ENCODE measurements around the gene CSNK1E. TPM values are rescaled to one million over a fixed set of nuclear protein-coding genes. Genes with fewer than 3 reads are reported as not detected.

CSNK1E gene
- total and polyA plus RNA-seq, 10 of the 15 experiments (the other 5 are each of a cell fraction or from before 2014, with no cell fraction given) = 5.9 to 107 (median 64.9) TPM

DNA sequence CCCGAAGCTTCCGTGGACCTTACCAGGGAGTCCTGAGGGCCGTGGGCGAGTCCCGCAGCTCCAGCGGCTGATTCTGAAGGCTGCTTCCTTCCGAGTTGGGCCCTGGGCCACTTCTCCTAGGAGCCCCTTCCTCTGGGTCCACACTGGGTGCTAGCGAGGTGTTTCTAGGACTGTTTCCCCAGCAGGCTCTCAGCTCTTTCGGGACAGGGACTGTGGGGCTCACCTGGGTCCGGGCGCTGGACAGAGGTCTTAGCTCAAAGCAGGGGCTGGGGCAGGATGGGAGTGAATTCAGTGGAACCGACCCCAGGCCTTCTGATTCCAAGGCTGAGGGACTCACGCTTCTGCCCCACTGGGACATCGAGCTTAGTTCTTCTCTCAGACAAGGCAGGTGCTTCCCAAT is 29.3 kb upstream of the CSNK1E start:
- ChIA-PET SMC1A (ENCODE audit: uncharacterized antibody, unreplicated experiment) (no interaction called here), RAD21 (ENCODE audit: unreplicated experiment) (interaction anchor here (1.2 to 2.0 kb wide), 2 partner anchors 292 to 294 kb away, joined by 3 to 7 read pairs; no protein-coding TSS in a partner anchor), POLR2A (no interaction called here), CTCF (interaction anchor here (0.5 to 1.2 kb wide), 2 partner anchors 40 to 1393 kb away, joined by 3 read pairs; no protein-coding TSS in a partner anchor)
- no peak for ATAC-seq
- H3K4me1 ChIP-seq (ENCODE audit: control insufficient read depth, insufficient read depth, low read length) = no peaks in the 10 kb centered on the region
- in situ Hi-C loops (cut with MboI) = no loop called here
- WGBS (ENCODE audit: insufficient coverage, insufficient replicate concordance, low lambda C conversion rate, missing lambda C conversion rate) = 78% methylated on average over 14 of the region's 14 CpGs
- no peak overlapping the region for H3K4me2 ChIP-seq (ENCODE audit: control insufficient read depth, insufficient read depth)
- no peak for DNase-seq (ENCODE audit: low read depth, low spot score)
- H3K27ac ChIP-seq (ENCODE audit: control insufficient read depth, insufficient read depth) = no peak overlapping the region
- intact Hi-C loops (cut with micrococcal nuclease; ENCODE audit: unreplicated experiment) = no loop called here
- 0 out of 4 replicates have a peak, but pooled peaks cover 0 to 3% of the 10 kb centered on the region in 2 experiments for H3K36me3 ChIP-seq (ENCODE audit: control insufficient read depth in 2 of 2, insufficient read depth in 2 of 2, low read length in 1 of 2)
- FAIRE-seq = no peak
- no peaks in the 10 kb centered on the region for H3K27me3 ChIP-seq (replicated peaks in 1 of 2; ENCODE audit: control insufficient read depth in 2 of 2, insufficient read depth in 2 of 2, low read length in 1 of 2)
- H3K9ac ChIP-seq (ENCODE audit: control insufficient read depth, insufficient read depth, low read length) = no peak overlapping the region
- H3K79me2 ChIP-seq (ENCODE audit: control insufficient read depth, insufficient read depth, low read length) = no peaks in the 10 kb centered on the region
- TF ChIP-seq, protein P1, sequence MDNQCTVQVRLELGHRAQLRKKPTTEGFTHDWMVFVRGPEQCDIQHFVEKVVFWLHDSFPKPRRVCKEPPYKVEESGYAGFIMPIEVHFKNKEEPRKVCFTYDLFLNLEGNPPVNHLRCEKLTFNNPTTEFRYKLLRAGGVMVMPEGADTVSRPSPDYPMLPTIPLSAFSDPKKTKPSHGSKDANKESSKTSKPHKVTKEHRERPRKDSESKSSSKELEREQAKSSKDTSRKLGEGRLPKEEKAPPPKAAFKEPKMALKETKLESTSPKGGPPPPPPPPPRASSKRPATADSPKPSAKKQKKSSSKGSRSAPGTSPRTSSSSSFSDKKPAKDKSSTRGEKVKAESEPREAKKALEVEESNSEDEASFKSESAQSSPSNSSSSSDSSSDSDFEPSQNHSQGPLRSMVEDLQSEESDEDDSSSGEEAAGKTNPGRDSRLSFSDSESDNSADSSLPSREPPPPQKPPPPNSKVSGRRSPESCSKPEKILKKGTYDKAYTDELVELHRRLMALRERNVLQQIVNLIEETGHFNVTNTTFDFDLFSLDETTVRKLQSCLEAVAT (IDR thresholded peaks at IDR 0.05) = no peak
- TF ChIP-seq MTA3 (IDR thresholded peaks at IDR 0.05; ENCODE audit: borderline replicate concordance, low read length) (no peak), RAD51 (IDR thresholded peaks at IDR 0.05) (no peak), RELA (IDR thresholded peaks at IDR 0.05; ENCODE audit: borderline replicate concordance, partially characterized antibody) (no peak), CHD2 (IDR thresholded peaks at IDR 0.05; ENCODE audit: borderline replicate concordance, low read depth, low read length) (no peak), EP300 (IDR thresholded peaks at IDR 0.05; ENCODE audit: borderline replicate concordance in 1 of 2, control insufficient read depth in 1 of 2, low read depth in 2 of 2, low read length in 2 of 2) (no peak), SPI1 (IDR thresholded peaks at IDR 0.05; ENCODE audit: borderline replicate concordance, insufficient read depth, low read depth, low read length) (no peak)
- no peak overlapping the region for H2AFZ ChIP-seq (ENCODE audit: control insufficient read depth, low read depth, low read length)
- H3K9me3 ChIP-seq (replicated peaks; ENCODE audit: control insufficient read depth, insufficient read depth, low read length) = no peaks in the 10 kb centered on the region
- H4K20me1 ChIP-seq (ENCODE audit: control insufficient read depth, insufficient read depth) = no peaks in the 10 kb centered on the region
- no TSS peak for BruUV-seq (replicated peaks)
- H3K4me3 ChIP-seq = no peak overlapping the region
